Fibroblast of lung (primary cell): ENCODE measurements around the gene MYO9A. TPM values are rescaled to one million over a fixed set of nuclear protein-coding genes. Genes with fewer than 3 reads are reported as not detected.

Experiments used
- DNase-seq, 2 donors: peaks; one replicate each; pipeline versions ENCODE4 v3.0.0 to v3.0.0-alpha.2; 2010; ENCODE audit warnings: low read depth in 2 of 2
- H2AFZ ChIP-seq: 2 replicates; pipeline ENCODE4 v1.5.1; 2012; ENCODE audit warnings: low read length, control low read depth, inconsistent platforms
- H3K27ac ChIP-seq: 2 replicates; pipeline ENCODE4 v1.5.1; 2011; ENCODE audit warnings: low read length, control low read depth; ENCODE audit not compliant: insufficient read depth
- H3K27me3 ChIP-seq: 2 replicates; pipeline ENCODE4 v1.5.1; 2011; ENCODE audit warnings: mild to moderate bottlenecking, low read length; ENCODE audit not compliant: control insufficient read depth, insufficient read depth
- H3K36me3 ChIP-seq: 2 replicates; pipeline ENCODE4 v1.5.1; 2011; ENCODE audit warnings: low read length; ENCODE audit not compliant: control insufficient read depth, insufficient read depth
- H3K4me1 ChIP-seq: 2 replicates; pipeline ENCODE4 v1.5.1; 2011; ENCODE audit warnings: low read length; ENCODE audit not compliant: control insufficient read depth, insufficient read depth; ENCODE audit errors: extremely low read depth
- H3K4me2 ChIP-seq: 2 replicates; pipeline ENCODE4 v1.5.1; 2011; ENCODE audit warnings: low read length, control low read depth; ENCODE audit not compliant: insufficient read depth; ENCODE audit errors: extremely low read depth
- H3K4me3 ChIP-seq, 4 experiments: fragments of 200-600 bp in 1 of 4; sonication (generic) in 1 of 4; replicated peaks in 1 of 4; 2 replicates each; pipeline ENCODE4 v1.5.1; 2011 to 2016; ENCODE audit warnings: low read length in 4 of 4, low read depth in 3 of 4, mild to moderate bottlenecking in 3 of 4, control low read depth in 2 of 4, inconsistent platforms in 1 of 4, mixed read lengths in 1 of 4; ENCODE audit not compliant: insufficient read depth in 1 of 4; ENCODE audit errors: control extremely low read depth in 1 of 4
- H3K79me2 ChIP-seq: 2 replicates; pipeline ENCODE4 v1.5.1; 2012; ENCODE audit warnings: mild to moderate bottlenecking, low read length, inconsistent platforms; ENCODE audit not compliant: control insufficient read depth, insufficient read depth
- H3K9ac ChIP-seq: 2 replicates; pipeline ENCODE4 v1.5.1; 2011; ENCODE audit warnings: mild to moderate bottlenecking, low read length, control low read depth; ENCODE audit not compliant: insufficient read depth
- H3K9me3 ChIP-seq: 2 replicates; pipeline ENCODE4 v1.5.1; 2012; ENCODE audit warnings: low read depth, low read length; ENCODE audit not compliant: control insufficient read depth, insufficient read depth
- H4K20me1 ChIP-seq: 2 replicates; pipeline ENCODE4 v1.5.1; 2011; ENCODE audit warnings: low read length; ENCODE audit not compliant: control insufficient read depth, insufficient read depth; ENCODE audit errors: extremely low read depth
- EZH2 ChIP-seq: IDR thresholded peaks from 2 replicates; pipeline ENCODE4 v1.5.1; 2012; ENCODE audit warnings: low read length, control low read depth, mild to moderate bottlenecking; ENCODE audit errors: missing control alignments
- polyA plus RNA-seq, 2 donors: library from polyadenylated mRNA; depleted of rRNA in 1 of 2; stranded (reverse) in 1 of 2; unstranded in 1 of 2; fragments of >200 nt; gene quantifications; 2 replicates each; pipeline ENCODE4 v1.2.1, GENCODE V29; 2011 to 2012; ENCODE audit warnings: missing spikeins in 1 of 2
- total RNA-seq: library from RNA; depleted of rRNA; stranded (reverse); fragments of >200 nt; gene quantifications from 2 replicates; pipeline ENCODE4 v1.2.1, GENCODE V29; 2014
- TF ChIP-seq, protein P1 (sequence below), 2 donors: IDR thresholded peaks in 1 of 2; conservative IDR thresholded peaks in 1 of 2; 1 replicate in 1 of 2; 2 replicates in 1 of 2; pipeline ENCODE4 v1.5.1; 2011 to 2012; ENCODE audit warnings: low read length in 2 of 2, control low read depth in 1 of 2, inconsistent platforms in 1 of 2, low read depth in 1 of 2, mild to moderate bottlenecking in 1 of 2

MYO9A gene
- total and polyA plus RNA-seq, 2 donors (not counting 1 experiment from before 2014, with no cell fraction given) = 12.8 to 48.6 TPM

DNA sequence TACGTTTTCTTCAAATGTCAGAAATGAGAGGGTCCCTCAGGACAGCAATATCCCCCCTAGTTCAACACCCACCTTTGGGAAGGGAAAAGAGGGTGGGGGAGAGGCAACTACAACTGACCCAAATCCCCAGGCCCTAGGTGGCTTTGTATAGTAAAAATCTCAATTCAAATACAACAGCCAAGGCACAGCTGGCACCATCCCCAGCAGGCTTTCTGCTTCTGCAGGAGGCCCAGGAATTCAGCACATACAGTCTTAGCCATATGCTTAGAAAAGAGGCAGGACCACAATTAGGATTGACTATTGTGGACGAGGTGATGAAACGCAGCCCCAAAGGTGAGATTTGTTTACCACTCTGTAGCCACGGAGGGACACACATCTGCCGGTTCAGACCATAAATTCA lies 291.8 kb downstream of the MYO9A start:
- Histone ChIP-seq H4K20me1 (no peaks in the 10 kb centered on the region), H3K9me3 (peaks cover 2% of the 10 kb centered on the region), H3K79me2 (no peaks in the 10 kb centered on the region), H3K27me3 (no peaks in the 10 kb centered on the region), H3K36me3 (peaks cover 2% of the 10 kb centered on the region), H3K4me2 (no peak overlapping the region), H3K9ac (no peak overlapping the region), H3K4me1 (no peaks in the 10 kb centered on the region), H2AFZ (no peak overlapping the region), H3K4me3 (no peak overlapping the region), H3K27ac (no peak overlapping the region)
- no peak for DNase-seq
- TF ChIP-seq, protein P1, sequence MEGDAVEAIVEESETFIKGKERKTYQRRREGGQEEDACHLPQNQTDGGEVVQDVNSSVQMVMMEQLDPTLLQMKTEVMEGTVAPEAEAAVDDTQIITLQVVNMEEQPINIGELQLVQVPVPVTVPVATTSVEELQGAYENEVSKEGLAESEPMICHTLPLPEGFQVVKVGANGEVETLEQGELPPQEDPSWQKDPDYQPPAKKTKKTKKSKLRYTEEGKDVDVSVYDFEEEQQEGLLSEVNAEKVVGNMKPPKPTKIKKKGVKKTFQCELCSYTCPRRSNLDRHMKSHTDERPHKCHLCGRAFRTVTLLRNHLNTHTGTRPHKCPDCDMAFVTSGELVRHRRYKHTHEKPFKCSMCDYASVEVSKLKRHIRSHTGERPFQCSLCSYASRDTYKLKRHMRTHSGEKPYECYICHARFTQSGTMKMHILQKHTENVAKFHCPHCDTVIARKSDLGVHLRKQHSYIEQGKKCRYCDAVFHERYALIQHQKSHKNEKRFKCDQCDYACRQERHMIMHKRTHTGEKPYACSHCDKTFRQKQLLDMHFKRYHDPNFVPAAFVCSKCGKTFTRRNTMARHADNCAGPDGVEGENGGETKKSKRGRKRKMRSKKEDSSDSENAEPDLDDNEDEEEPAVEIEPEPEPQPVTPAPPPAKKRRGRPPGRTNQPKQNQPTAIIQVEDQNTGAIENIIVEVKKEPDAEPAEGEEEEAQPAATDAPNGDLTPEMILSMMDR (conservative IDR thresholded peaks at IDR 0.05 in 1 of 2, IDR thresholded peaks at IDR 0.05 in 1 of 2; ENCODE audit: low read depth in 1 of 2, low read length in 2 of 2) = no peak
- TF ChIP-seq EZH2 = no peak

DNA sequence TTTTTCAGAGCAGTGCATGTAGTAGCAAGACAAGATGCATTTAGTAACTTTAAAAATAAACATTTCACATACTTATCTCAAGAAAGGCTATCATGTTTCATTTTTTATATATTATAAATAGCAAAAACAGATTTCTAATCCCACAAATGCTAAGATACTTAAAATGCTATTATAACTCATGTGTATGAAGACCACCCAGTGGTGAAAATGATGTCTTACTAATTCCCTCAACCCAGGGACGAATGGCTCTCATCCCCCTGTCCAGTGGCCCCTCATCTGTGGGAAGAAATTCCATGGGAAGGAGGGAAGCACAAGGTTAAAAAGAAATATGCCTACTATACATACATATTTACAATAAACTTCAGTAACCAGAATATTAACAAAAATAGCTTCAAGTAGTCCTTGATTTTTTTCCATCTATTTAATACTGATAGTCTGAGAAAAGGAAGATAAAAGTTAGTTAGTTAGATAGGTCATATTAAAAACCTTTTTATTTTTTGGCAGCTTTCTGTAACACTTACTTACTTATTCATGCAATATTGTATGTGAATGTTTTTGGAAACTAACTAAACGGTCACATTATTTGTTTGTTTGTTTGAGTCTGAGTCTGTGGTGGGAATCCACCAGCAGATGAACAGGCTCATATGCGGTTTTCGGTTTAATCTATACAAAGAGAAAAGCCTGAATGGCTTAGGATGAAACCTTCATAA lies 292.8 kb downstream of the MYO9A start:
- H3K4me1 ChIP-seq = no peaks in the 10 kb centered on the region
- H4K20me1 ChIP-seq = no peaks in the 10 kb centered on the region
- no peak overlapping the region for H3K4me3 ChIP-seq
- H3K79me2 ChIP-seq = no peaks in the 10 kb centered on the region
- no peak overlapping the region for H2AFZ ChIP-seq
- no peak for DNase-seq
- H3K4me2 ChIP-seq = no peak overlapping the region
- H3K36me3 ChIP-seq = peaks cover 2% of the 10 kb centered on the region
- TF ChIP-seq, protein P1 (conservative IDR thresholded peaks at IDR 0.05 in 1 of 2, IDR thresholded peaks at IDR 0.05 in 1 of 2; ENCODE audit: low read depth in 1 of 2, low read length in 2 of 2) = no peak
- no peak for TF ChIP-seq EZH2
- no peak overlapping the region for H3K27ac ChIP-seq
- H3K27me3 ChIP-seq = no peaks in the 10 kb centered on the region
- no peak overlapping the region for H3K9ac ChIP-seq
- H3K9me3 ChIP-seq = peaks cover 4% of the 10 kb centered on the region

DNA sequence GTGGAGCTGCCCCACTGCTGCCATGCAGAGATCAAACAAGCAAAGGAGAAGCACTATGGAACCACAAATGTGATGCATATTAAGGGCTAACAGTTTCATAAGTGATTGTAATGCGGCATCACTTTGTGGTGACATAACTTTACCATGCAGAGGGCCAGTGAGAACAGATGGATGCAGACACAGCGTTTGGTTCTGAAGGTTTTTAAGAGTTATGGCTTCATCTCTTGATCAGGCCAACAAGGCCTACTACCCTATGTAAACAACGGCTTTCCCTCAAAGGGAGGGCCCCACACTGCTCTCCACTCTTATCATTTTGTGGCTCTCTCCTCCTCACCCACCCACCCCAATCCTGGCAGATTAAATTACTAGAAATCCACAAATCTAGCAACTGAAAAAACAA lies 294.1 kb downstream of the MYO9A start:
- Histone ChIP-seq H4K20me1 (no peaks in the 10 kb centered on the region), H3K79me2 (no peaks in the 10 kb centered on the region), H3K9ac (no peak overlapping the region), H2AFZ (no peak overlapping the region), H3K36me3 (no peaks in the 10 kb centered on the region), H3K4me1 (no peaks in the 10 kb centered on the region), H3K4me3 (no peak overlapping the region), H3K4me2 (no peak overlapping the region), H3K27ac (no peak overlapping the region), H3K27me3 (no peaks in the 10 kb centered on the region), H3K9me3 (peaks cover 4% of the 10 kb centered on the region)
- DNase-seq = no peak
- no peak for TF ChIP-seq EZH2
- TF ChIP-seq, protein P1 (conservative IDR thresholded peaks at IDR 0.05 in 1 of 2, IDR thresholded peaks at IDR 0.05 in 1 of 2; ENCODE audit: low read depth in 1 of 2, low read length in 2 of 2) = no peak
